HCT116 (cell line): ENCODE data around the gene ACTR1A. TPM values are rescaled to one million over a fixed set of nuclear protein-coding genes. Genes with fewer than 3 reads are reported as not detected.

Source experiments
- ATF3 ChIP-seq: IDR thresholded peaks from 2 replicates; pipeline ENCODE4 v1.6.1; 2012
- CEBPB ChIP-seq: IDR thresholded peaks from 2 replicates; pipeline ENCODE4 v1.6.1; 2012; ENCODE audit warnings: low read depth
- CTCF ChIP-seq, 3 experiments: fragments of 200-600 bp in 1 of 3; sonication (generic) in 1 of 3; IDR thresholded peaks in 2 of 3; conservative IDR thresholded peaks in 1 of 3; 2 replicates each; pipeline ENCODE4 v1.5.1; 2012 to 2017; ENCODE audit warnings: low read depth in 2 of 3, low read length in 2 of 3, antibody characterized with exemption in 1 of 3, borderline replicate concordance in 1 of 3, control low read depth in 1 of 3, mild to moderate bottlenecking in 1 of 3, mixed read lengths in 1 of 3, mixed run types in 1 of 3, moderate library complexity in 1 of 3; ENCODE audit not compliant: insufficient read depth in 1 of 3
- EZH2 ChIP-seq: fragments of 200-600 bp; sonication (generic); IDR thresholded peaks from 2 replicates; pipeline ENCODE4 v1.6.1; 2017; ENCODE audit warnings: antibody characterized with exemption, mixed run types
- EZH2phosphoT487 ChIP-seq: fragments of 200-600 bp; IDR thresholded peaks from 2 replicates; pipeline ENCODE4 v1.6.1; 2018; ENCODE audit warnings: antibody characterized with exemption, borderline replicate concordance
- JUND ChIP-seq: IDR thresholded peaks from 2 replicates; pipeline ENCODE4 v1.6.1; 2012
- RAD21 ChIP-seq: IDR thresholded peaks from 2 replicates; pipeline ENCODE4 v1.6.1; 2012; ENCODE audit warnings: low read depth, mild to moderate bottlenecking
- REST ChIP-seq: IDR thresholded peaks from 2 replicates; pipeline ENCODE4 v1.6.1; 2012; ENCODE audit warnings: low read depth
- SIN3A ChIP-seq: IDR thresholded peaks from 2 replicates; pipeline ENCODE4 v1.6.1; 2012; ENCODE audit warnings: low read depth
- SRF ChIP-seq: IDR thresholded peaks from 2 replicates; pipeline ENCODE4 v1.6.1; 2012; ENCODE audit warnings: low read depth
- TCF7L2 ChIP-seq: IDR thresholded peaks from 2 replicates; pipeline ENCODE4 v1.7.0; 2011; ENCODE audit warnings: borderline replicate concordance, inconsistent platforms; ENCODE audit not compliant: insufficient read depth, insufficient read length; ENCODE audit errors: extremely low read depth
- ZFX ChIP-seq: fragments of 450-650 bp; IDR thresholded peaks from 2 replicates; pipeline ENCODE4 v1.6.1; 2017
- total RNA-seq: library from RNA; stranded (reverse); gene quantifications from one replicate; pipeline ENCODE4 v1.2.1, GENCODE V29; 2021; ENCODE audit not compliant: unreplicated experiment

ACTR1A gene
- total RNA-seq, 1 experiment from 2014 or later, result 94.2 TPM

- TF ChIP-seq CTCF (IDR thresholded peaks at IDR 0.05 in 2 of 3, conservative IDR thresholded peaks at IDR 0.05 in 1 of 3; ENCODE audit: borderline replicate concordance in 1 of 3, insufficient read depth in 1 of 3, low read depth in 2 of 3, low read length in 2 of 3) (no peak), EZH2phosphoT487 (no peak), ZFX (no peak), CEBPB (no peak), EZH2 (no peak), SRF (no peak), ATF3 (no peak), RAD21 (no peak), JUND (no peak), SIN3A (no peak), REST (no peak), TCF7L2 (no peak)
Observed at GRCh38 chr10:102538811-102539210, 36.3 kb upstream of the ACTR1A start (continued).
